ENCODE data around the gene ATP7A.
A peak's percentile ranks its signal among the peaks of the same experiment; 100 is the strongest.
"Not testable (repeated sequence)": the region's sequence is repeated elsewhere in the genome, so short reads cannot be mapped to it uniquely, and the experiment has no call there.

The ATP7A gene

DNA sequence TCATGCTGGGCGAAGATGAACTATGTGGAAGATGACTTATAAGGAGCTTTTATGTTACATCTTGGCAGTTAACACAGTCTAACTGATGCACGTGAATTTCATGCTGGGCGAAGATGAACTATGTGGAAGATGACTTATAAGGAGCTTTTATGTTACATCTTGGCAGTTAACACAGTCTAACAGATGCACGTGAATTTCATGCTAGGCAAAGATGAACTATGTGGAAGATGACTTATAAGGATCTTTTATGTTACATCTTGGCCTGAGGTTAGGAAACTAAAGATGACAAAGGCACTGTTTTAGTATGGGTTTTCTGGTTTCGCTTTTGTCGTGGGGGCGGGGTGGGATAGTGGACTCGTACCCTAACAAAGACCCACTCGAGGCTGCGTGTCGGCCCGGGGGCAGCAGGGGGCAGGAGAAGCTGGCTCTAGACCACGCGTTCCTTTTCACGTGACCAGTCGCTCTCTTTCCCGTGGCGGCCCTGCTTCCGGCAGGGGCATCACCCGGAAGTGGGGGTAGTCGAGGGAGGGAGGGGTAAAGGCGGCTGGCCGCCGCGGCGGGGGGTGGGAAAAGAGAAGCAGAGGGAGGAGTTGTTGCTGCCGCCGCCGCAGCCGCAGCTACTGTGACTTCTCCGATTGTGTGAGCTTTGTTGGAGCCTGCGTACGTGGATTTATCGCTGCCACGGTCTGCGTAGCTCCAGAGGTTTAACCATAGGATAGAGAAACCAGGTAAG is at the start of gene ATP7A:
Gene ATP7A (plus strand): TSS at position 586 of the 733 bp plus-strand sequence. CDS start 60,949 bp downstream, outside the sequence.
- no peak for TF ChIP-seq JUND (IDR thresholded peaks at IDR 0.05; ENCODE audit: low read depth)
- peak; percentile 26 to 85 for DNase-seq (ENCODE audit: low read depth in 1 of 2, low spot score in 1 of 2)
- in situ Hi-C loops (cut with HindIII; ENCODE audit: low pct_unique_long_range_greater_than_20kb, low sequenced_read_pairs): no loop called here

DNA sequence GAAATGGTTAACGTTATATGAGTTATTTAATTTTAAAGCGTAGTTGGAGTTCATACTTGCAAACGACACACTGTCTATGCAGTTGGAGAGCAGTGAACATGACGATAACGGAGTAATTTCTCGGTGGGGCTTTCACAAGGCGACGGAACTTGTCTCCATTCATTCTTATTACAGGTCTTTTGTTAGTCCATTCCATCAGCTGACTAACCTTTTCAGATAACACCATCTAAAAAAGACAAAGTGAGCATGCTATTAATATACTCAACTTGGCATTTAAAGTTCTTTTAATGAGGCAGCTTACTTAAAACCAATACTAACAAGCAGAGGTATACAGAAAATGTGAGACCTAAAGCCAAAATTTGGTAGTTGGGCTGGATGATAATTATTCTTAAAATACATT is 35.1 kb upstream of the ATP7A start:
- in situ Hi-C loops (cut with HindIII; ENCODE audit: low pct_unique_long_range_greater_than_20kb, low sequenced_read_pairs): no loop called here
- DNase-seq (ENCODE audit: low read depth in 1 of 2, low spot score in 1 of 2): no peak
- no peak for TF ChIP-seq JUND (IDR thresholded peaks at IDR 0.05; ENCODE audit: low read depth)

- DNase-seq (ENCODE audit: low read depth in 1 of 2, low spot score in 1 of 2); in situ Hi-C loops (cut with HindIII; ENCODE audit: low pct_unique_long_range_greater_than_20kb, low sequenced_read_pairs): not testable (repeated sequence)
Observed at GRCh38 chrX:77881418-77881817, 29.1 kb upstream of the ATP7A start.

- DNase-seq (ENCODE audit: low read depth in 1 of 2, low spot score in 1 of 2): no peak
- in situ Hi-C loops (cut with HindIII; ENCODE audit: low pct_unique_long_range_greater_than_20kb, low sequenced_read_pairs): no loop called here
- TF ChIP-seq JUND (IDR thresholded peaks at IDR 0.05; ENCODE audit: low read depth): no peak
Observed at GRCh38 chrX:77892887-77893286, 17.6 kb upstream of the ATP7A start.

DNA sequence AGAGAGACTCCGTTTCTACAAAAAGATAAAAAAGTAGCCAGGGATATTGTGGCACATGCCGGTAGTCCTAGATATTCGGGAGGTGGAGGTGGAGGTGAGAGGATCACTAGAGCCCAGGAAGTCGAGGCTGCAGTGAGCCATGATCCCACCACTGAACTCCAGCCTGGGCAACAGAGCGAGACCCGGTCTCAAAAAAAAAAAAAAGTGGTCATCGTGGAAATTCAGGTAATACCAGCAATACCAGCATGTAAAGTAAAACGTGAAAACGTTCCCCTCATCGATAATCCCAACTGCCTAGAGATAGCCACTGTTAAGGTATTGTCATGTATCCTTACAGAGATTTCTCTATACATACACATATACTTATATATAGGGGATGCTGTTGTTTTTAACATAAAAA is 16.8 kb upstream of the ATP7A start:
- in situ Hi-C loops (cut with HindIII; ENCODE audit: low pct_unique_long_range_greater_than_20kb, low sequenced_read_pairs): no loop called here
- no peak for TF ChIP-seq JUND (IDR thresholded peaks at IDR 0.05; ENCODE audit: low read depth)
- DNase-seq (ENCODE audit: low read depth in 1 of 2, low spot score in 1 of 2): no peak

GRCh38 chrX:77894921-77895886 is 15.3 kb upstream of the ATP7A start, which contains the start of gene MAGT1:
TSS of gene MAGT1 (minus strand) at chrX:77895435. CDS start at chrX:77895410, 25 bp downstream.
- TF ChIP-seq JUND (IDR thresholded peaks at IDR 0.05; ENCODE audit: low read depth): no peak
- peak; percentile 37 to 95 for DNase-seq (ENCODE audit: low read depth in 1 of 2, low spot score in 1 of 2)
- in situ Hi-C loops (cut with HindIII; ENCODE audit: low pct_unique_long_range_greater_than_20kb, low sequenced_read_pairs): no loop called here

DNA sequence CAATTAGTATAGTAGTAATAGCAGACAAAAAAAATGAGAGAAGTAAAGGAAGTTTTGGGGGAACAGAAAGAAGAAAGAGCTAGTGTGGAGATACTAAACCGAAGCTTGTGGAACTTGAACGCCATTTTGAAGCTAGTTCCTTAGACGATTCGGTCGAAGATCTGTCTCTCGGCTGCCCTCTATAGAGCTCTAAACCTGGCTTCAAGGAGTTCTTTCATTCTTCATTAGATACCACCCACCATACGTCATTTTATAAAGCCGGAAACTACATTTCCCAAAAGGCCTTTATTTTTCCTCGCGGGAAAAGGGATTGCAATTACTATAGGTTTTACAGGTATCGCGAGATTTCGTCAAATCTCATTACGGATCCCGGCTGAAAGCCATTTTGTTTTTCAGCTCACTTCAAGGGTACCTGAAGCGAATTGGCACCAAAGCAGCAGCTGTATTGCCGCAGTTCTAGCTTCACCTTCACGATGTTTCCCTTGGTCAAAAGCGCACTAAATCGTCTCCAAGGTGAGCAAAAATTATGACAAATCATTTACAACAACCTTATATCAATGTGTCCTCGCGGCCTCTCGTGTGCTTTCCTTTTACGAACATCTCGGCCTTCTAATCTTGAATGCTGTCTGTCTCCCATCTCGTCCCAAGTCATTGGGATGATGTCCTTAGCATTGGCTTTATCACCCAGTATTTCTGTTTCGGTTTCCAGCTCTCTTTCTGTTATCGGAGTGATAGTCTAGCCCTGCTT is 11.2 kb upstream of the ATP7A start, which contains the start of gene COX7B:
Gene COX7B (plus strand): TSS at position 388 of the 748 bp plus-strand sequence. CDS start 86 bp downstream, at position 474.
- in situ Hi-C loops (cut with HindIII; ENCODE audit: low pct_unique_long_range_greater_than_20kb, low sequenced_read_pairs): no loop called here
- DNase-seq (ENCODE audit: low read depth in 1 of 2, low spot score in 1 of 2): peak; percentile 13 to 95
- no peak for TF ChIP-seq JUND (IDR thresholded peaks at IDR 0.05; ENCODE audit: low read depth)

DNA sequence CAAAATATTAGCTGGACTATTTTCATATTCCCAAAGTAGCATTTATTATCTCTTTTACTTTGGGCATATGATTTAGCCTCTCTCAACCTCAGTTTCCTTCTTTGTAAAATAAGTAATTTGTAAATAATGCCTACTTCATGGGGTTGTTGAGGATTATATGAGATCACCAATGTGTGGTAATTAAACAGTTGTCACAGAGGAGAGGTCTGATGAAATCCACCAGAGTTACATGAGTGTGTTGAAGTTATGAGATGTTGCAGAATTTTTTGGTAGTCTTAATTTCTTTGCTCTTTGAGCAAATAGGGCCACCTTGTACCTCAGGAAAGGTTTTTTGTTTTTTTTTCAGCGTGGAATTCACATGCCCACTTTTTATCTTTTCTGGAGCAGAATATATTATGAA is 9.8 kb upstream of the ATP7A start:
- in situ Hi-C loops (cut with HindIII; ENCODE audit: low pct_unique_long_range_greater_than_20kb, low sequenced_read_pairs): no loop called here
- no peak for DNase-seq (ENCODE audit: low read depth in 1 of 2, low spot score in 1 of 2)

GRCh38 chrX:77901506-77901905 is 9.0 kb upstream of the ATP7A start:
- no peak for DNase-seq (ENCODE audit: low read depth in 1 of 2, low spot score in 1 of 2)
- in situ Hi-C loops (cut with HindIII; ENCODE audit: low pct_unique_long_range_greater_than_20kb, low sequenced_read_pairs): no loop called here
- TF ChIP-seq JUND (IDR thresholded peaks at IDR 0.05; ENCODE audit: low read depth): no peak

More for the DNA sequence above, 9.8 kb upstream of the ATP7A start:
- TF ChIP-seq JUND (IDR thresholded peaks at IDR 0.05; ENCODE audit: low read depth): no peak

DNA sequence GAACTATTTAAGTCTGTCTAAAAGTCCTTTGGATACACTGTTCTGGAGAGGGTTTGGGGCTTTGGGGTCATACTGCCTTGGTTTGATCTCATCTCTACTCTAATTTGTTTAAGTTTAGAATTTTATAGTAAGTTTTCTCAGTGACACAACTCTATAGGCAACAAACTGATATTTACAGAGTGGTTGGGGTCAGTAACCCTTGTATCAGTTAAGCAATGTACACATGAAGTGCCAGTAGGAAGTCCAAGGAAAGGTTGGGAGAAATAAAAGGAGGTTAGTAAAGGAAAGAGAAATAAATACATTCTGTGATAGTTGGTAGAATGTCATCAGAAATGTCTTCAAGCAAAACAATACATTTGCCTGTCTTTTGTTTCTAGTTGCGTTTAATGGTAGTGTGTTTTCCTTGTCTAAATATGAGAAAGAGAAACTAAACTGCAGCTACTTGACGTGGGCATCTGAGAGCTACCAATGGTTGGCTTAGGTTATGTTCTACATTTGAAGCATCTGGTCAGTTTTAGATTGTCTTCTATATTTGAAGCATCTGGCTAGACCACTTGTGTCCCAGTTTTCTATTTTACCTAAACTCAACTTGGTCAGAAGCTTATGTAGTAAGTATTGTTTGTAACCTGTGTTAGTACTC is 6.9 kb downstream of the ATP7A start:
- no peak for DNase-seq (ENCODE audit: low read depth in 1 of 2, low spot score in 1 of 2)
- TF ChIP-seq JUND (IDR thresholded peaks at IDR 0.05; ENCODE audit: low read depth): no peak
- in situ Hi-C loops (cut with HindIII; ENCODE audit: low pct_unique_long_range_greater_than_20kb, low sequenced_read_pairs): no loop called here

DNA sequence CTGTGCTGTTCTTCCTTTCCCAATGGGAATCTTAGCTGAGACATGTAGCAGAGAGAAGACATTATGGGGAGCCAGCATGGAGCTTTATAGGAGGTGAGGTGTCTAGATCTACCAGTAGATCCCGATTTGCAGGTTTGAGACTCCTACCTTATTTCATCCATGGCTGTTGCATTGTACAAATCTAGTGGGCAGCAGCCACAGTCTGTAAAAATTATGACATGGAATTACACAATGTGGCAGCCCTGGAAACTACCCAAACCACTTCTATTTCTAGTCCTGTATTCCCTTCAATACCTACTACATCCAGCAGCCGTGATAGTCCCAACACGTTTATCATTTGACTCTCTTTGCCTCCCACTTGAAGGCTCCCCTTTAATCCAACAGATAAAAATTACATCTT is 8.1 kb downstream of the ATP7A start:
- DNase-seq (ENCODE audit: low read depth in 1 of 2, low spot score in 1 of 2): peak in 1 of 2 experiments; percentile 13
- in situ Hi-C loops (cut with HindIII; ENCODE audit: low pct_unique_long_range_greater_than_20kb, low sequenced_read_pairs): no loop called here
- no peak for TF ChIP-seq JUND (IDR thresholded peaks at IDR 0.05; ENCODE audit: low read depth)

DNA sequence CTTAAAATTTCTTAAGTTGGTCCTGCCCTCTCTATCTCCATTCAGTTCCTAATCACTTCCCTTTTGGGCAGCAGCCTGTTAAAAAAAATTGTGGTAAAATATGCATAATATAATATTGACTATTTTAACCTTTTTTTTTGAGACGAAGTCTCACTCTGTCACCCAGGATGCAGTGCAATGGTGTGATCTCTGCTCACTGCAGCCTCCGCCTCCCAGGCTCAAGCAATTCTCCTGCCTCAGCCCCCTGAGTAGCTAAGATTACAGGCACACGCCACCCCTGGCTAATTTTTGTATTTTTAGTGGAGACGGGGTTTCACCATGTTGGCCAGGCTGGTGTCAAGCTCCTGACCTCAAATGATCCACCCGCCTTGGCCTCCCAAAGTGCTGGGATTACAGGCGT is 8.9 kb downstream of the ATP7A start:
- in situ Hi-C loops (cut with HindIII; ENCODE audit: low pct_unique_long_range_greater_than_20kb, low sequenced_read_pairs); DNase-seq (ENCODE audit: low read depth in 1 of 2, low spot score in 1 of 2): not testable (repeated sequence)
